NB4 (cell line): Measurements from ENCODE around the gene LRRC70.

Source experiments
- CTCF ChIP-seq: IDR thresholded peaks from one replicate; pipeline ENCODE4 v1.5.1; 2012; ENCODE audit warnings: low read depth, low read length
- MAX ChIP-seq: IDR thresholded peaks from 2 replicates; pipeline ENCODE4 v1.6.1; 2011; ENCODE audit warnings: low read depth, low read length
- MYC ChIP-seq: IDR thresholded peaks from 2 replicates; pipeline ENCODE4 v1.6.1; 2011; ENCODE audit warnings: low read depth, low read length
- POLR2A ChIP-seq: IDR thresholded peaks from 2 replicates; pipeline ENCODE4 v1.6.1; 2011; ENCODE audit warnings: mild to moderate bottlenecking; ENCODE audit not compliant: insufficient read length; ENCODE audit errors: extremely low read depth

- TF ChIP-seq POLR2A: no peak
- TF ChIP-seq CTCF: no peak
- TF ChIP-seq MAX: no peak
- no peak for TF ChIP-seq MYC
Measured at GRCh38 chr5:62581836-62582597, 3.4 kb downstream of the LRRC70 start.
